GM04503 (cell line): Measurements from ENCODE around the gene NSUN4.
A peak's percentile ranks its signal among the peaks of the same experiment; 100 is the strongest.
"Not testable (repeated sequence)": the region's sequence is repeated elsewhere in the genome, so short reads cannot be mapped to it uniquely, and the experiment has no call there.

Experiments used
- DNase-seq: peaks from one replicate; pipeline ENCODE4 v3.0.0-alpha.2; 2012; ENCODE audit warnings: low read depth

Gene NSUN4

GRCh38 chr1:46367701-46368100, 27.1 kb downstream of the NSUN4 start:
- not testable (repeated sequence) for DNase-seq

DNA sequence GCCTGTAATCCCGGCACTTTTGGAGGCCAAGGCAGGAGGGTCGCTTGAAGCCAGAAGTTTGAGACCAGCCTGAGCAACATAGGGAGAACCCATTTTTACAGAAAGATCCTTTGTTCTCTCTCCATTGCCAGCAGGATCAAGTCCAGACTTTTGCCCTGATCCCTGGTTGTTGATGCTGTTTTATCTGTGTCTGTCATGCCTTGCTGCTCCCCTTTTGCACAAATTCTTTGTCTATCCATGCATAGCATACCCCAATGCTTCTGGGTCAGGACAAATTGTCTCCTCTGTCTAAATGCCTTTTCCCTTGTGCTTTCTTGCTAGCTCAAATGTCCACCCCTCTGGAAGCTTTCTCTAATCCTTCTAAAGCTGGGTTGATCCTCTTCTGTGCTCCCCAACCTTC, 28.2 kb downstream of the NSUN4 start:
- DNase-seq = no peak

DNA sequence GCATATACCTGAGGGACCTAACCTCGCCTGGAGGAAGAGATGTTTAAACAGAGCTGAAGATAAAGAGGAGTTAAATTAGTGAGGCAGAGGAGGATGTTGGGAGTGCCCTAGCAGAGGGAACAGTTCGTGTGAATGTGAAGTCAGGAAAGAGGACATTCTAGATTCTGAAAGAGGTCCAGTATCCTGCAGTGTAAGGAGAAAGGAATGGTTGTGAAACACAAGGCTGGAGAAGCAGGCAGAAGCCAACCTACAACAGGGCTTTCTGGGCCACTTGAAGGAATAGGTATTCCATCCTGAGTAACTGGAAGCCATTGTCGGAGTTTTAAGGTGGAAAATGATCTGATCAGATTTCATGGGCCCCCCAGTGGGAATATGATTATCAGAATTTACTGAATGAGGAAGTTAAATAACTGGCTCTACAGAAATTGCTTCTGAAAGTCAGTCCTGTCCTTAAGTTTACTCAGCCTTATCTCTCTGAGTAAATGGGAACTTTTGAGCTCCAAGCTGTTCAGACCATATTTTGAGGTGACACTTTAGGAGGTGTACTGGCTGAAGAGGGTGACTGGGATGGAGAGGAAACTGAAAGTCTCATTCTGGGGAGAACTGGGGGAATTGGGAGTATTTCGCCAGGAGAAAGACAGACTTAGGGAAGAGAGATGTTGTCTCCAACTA, 29.1 kb downstream of the NSUN4 start:
- peak; percentile 22 for DNase-seq

GRCh38 chr1:46370214-46370633, 29.6 kb downstream of the NSUN4 start:
- no peak for DNase-seq

- no peak for DNase-seq
Observed at GRCh38 chr1:46372431-46372830, 31.8 kb downstream of the NSUN4 start.

- no peak for DNase-seq
Observed at GRCh38 chr1:46379996-46380395, 39.4 kb downstream of the NSUN4 start.

- no peak for DNase-seq
Observed at GRCh38 chr1:46380508-46380907, 39.9 kb downstream of the NSUN4 start.

DNA sequence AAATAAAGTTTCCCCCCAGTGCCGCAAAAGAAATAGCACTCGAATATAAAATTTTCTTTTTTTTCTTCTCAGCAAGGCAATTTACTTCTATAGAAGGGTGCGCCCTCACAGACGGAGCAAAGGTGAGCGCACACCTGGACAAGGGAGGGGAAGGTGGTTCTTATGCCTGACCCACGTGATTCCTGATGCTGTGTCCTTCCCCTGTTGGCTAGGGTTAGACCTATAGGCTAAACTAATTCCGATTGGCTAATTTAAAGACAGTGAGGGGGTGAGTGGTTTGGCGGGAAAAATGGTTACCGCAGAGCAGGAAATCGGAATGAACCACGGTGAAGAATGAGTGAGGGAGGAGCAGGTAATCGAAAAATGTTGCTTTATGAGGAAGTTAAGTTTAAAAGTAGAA, 52.9 kb downstream of the NSUN4 start:
- DNase-seq = no peak

DNA sequence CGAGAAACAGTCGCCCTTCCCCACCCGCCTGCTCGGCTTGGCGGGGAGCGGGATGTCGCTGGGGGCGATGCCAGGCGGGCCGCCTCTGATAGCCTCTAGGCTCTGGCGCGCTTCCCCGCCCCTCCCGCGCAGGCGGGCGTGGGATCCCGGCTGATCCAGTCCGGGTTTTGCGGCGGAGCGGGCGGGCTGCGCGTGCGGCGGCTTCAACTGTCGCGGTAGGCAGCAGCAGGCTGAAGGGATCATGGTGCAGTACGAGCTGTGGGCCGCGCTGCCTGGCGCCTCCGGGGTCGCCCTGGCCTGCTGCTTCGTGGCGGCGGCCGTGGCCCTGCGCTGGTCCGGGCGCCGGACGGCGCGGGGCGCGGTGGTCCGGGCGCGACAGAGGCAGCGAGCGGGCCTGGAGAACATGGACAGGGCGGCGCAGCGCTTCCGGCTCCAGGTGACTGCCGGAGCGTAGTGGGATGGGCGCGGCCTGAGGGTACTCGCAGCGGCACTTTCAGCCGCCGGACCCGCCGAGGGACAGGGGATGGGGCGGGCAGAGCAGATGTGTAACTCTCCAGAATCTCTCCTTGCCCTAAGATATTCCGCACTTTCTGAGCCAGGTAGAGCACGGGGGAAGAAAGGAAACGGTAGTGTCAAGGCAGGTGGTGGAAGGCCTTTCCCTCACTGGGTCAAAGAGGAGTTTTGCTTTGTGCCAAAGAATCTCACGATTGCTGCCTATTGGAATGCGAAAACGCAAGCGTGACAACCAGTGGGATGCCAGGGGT, 53.7 kb downstream of the NSUN4 start, which contains the start of gene FAAH:
TSS of gene FAAH (plus strand) at position 210 of the 764 bp plus-strand sequence. CDS start at position 242, 32 bp downstream.
- DNase-seq = no peak

- no peak for DNase-seq
Observed at GRCh38 chr1:46394872-46395465, 54.4 kb downstream of the NSUN4 start.

DNA sequence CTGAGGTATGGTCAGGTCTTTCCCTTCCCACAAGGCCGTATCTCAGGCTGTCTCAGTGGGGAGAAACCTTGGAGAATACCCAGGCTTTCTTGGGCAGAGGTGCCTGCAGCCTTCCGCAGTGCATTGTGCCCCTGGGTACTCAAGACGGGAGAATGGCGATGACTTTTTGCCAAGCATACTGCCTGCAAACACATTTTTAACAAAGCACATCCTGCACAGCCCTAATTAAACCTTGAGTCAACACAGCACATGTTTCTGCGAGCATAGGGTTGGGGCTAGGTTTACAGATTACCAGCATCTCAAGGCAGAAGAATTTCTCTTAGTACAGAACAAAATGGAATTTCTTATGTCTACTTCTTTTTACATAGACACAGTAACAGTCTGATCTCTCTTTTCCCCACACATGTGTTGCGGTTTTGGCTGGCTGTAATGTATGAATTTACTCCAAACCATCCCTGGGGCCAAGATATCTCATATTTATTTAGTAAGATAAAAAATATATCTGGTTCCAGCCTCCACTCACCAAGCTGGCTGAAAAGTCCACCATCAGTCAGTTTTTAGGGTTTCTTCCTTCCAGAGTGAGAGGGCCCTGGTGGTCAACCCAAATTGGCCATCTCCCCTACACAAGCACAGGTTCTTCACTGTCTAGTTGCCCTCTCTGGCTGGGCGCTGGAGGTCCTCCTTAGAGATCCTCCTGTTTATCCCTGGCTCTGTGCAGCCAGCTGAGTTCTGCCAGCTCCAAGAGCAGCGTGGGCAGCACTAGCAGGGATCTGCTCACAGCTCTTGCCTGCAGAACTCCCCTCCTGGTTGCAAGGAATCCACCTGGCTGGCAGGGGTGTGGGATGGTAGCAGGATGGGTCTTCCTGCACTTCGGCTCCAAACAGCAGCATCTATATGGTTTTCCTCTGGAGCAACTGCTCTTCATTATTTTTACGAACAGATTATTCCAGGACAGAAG, 56.1 kb downstream of the NSUN4 start:
- no peak for DNase-seq

- DNase-seq = no peak
Observed at GRCh38 chr1:46399307-46399706, 58.7 kb downstream of the NSUN4 start.

GRCh38 chr1:46400421-46400820, 59.8 kb downstream of the NSUN4 start:
- DNase-seq = no peak

DNA sequence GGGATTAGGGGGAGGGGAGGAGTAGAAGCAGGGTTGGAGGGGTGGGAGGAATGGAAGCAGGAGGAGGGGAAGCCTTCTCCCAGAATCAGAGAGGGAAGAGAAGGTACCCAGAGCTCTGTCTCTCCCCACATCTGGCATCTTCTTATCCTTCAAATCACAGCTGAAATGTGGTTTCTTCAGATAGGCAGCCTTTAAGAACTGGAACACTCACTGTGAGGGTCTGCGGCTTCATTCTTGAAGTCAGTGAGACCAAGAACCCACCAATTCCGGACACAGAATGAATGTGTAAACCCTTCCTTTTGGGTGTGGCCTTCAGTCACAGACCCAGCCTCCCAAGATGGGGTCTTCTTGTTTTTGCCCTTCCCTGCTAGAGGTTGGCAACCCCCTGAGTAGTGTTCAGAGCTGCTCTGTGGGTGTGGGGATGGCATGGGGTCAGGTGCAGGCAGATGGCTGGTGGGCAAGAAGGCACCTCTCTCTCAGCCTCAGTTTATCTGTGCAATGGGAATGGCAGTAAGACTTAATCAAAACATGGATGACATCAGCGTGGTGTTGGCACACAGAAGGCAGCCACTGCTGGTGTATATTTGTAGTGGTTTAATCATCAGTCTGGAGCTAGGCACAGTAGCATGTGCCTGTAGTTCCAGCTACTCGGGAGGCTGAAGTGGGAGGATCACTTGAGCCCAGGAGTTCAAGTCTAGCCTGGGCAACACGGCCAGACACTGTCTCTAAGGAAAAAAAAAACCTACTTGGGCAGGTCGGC, 60.7 kb downstream of the NSUN4 start:
- no peak for DNase-seq

- DNase-seq = peak; percentile 83
Observed at GRCh38 chr1:46401964-46402626, 61.5 kb downstream of the NSUN4 start.

- DNase-seq = no peak
Observed at GRCh38 chr1:46403916-46404315, 63.3 kb downstream of the NSUN4 start.

DNA sequence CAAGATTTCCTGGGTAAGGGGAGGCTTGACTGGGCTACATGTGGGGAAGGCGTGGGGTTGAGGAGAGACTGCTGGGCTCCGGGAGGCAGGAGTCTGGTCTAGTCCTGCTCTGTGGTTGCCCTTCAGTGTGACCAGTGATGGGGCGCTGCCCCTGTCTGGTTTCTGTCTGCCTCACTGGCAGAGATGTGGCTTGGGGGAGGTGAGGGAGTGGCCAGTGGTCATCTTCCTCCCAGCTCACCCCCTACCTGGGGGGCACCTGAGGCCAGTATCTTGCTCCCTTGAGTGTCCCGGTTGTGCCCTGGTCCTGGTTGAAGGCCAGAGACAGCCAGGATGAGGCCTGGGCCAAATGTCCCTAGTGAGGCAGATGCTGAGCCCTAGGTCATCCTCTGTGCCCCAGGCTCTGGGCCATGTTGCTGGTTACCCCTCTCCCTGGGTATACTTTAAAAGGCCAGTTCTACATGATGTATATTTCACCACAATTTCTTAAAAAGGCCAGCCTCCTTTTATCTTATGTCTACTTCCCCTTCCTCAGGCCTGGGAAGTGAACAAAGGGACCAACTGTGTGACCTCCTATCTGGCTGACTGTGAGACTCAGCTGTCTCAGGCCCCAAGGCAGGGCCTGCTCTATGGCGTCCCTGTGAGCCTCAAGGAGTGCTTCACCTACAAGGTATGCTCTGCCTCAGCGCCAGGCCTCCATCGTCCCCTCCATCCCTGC, 64.0 kb downstream of the NSUN4 start:
- no peak for DNase-seq

DNA sequence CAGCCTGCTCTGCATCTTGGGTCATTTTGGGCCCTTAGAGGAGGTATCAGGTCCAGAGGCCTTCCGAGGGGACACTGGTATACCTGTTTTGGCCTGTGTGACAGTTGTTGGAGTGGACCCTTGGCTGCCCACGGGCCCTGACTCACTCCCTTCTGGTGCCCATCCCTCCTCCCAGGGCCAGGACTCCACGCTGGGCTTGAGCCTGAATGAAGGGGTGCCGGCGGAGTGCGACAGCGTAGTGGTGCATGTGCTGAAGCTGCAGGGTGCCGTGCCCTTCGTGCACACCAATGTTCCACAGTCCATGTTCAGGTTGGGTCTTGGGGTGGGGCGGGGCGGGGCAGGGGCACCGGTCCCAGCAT, 64.6 kb downstream of the NSUN4 start:
- DNase-seq = no peak

DNA sequence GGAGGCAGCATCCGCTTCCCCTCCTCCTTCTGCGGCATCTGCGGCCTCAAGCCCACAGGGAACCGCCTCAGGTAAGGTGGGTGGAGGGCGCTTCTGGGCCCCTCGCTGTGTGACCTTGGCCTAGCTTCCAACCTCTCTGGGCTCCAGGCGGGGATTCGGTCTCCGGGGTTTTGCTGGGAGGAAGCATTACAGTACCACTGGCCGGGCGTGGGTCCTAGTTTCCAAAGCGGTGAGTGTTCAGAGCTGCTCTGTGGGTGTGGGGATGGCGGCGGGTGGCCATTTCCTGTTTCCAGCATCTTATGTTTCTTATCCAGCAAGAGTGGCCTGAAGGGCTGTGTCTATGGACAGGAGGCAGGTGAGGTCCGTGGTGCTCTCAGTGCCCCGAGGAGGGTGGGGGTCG, 65.1 kb downstream of the NSUN4 start:
- DNase-seq = no peak
